Lower lobe of right lung (tissue), 2 donors: ENCODE data around the gene PAN3. TPM values are rescaled to one million over a fixed set of nuclear protein-coding genes. Genes with fewer than 3 reads are reported as not detected.

Experiments
- ATAC-seq, 2 donors: fragments of 200-7000 bp; cut with Tn5 transposase; one replicate each; pipeline ENCODE4 v1.9.1; 2020 to 2022; ENCODE audit warnings: mild to moderate bottlenecking in 2 of 2, moderate library complexity in 2 of 2
- DNase-seq: peaks from one replicate; pipeline ENCODE4 v3.0.0-alpha.2; 2020
- H3K27ac ChIP-seq: fragments of 200-600 bp; one replicate; pipeline ENCODE4 v1.8.0; 2022
- H3K27me3 ChIP-seq: fragments of 200-600 bp; one replicate; pipeline ENCODE4 v1.8.0; 2022; ENCODE audit warnings: low read depth
- H3K36me3 ChIP-seq: fragments of 200-600 bp; one replicate; pipeline ENCODE4 v1.8.0; 2022; ENCODE audit warnings: mild to moderate bottlenecking
- H3K4me1 ChIP-seq: fragments of 200-600 bp; one replicate; pipeline ENCODE4 v1.8.0; 2022
- H3K4me3 ChIP-seq: fragments of 200-600 bp; one replicate; pipeline ENCODE4 v1.8.0; 2022; ENCODE audit warnings: mild to moderate bottlenecking
- H3K9me3 ChIP-seq: fragments of 200-600 bp; one replicate; pipeline ENCODE4 v1.8.0; 2022
- intact Hi-C: fragments of 100-400 bp; cut with DNase I; formaldehyde crosslinking; loops from one replicate; pipeline ENCODE4 v1.11.0; 2022
- total RNA-seq: library from RNA; stranded (reverse); fragmentation: NEBNext Ultra II Directional; extraction: Animal tissue kit (Norgen Biotek cat#: 25700); gene quantifications from one replicate; pipeline ENCODE4 v1.2.1, GENCODE V29; 2021
- TF ChIP-seq, protein P1 (sequence below): fragments of 200-600 bp; IDR thresholded peaks from one replicate; pipeline ENCODE4 v1.8.0; 2022; ENCODE audit warnings: antibody characterized with exemption, mild to moderate bottlenecking
- donor health status: DM: no; HTN: yes; CAD: no; lungs with severe emphysema.

Gene PAN3
- total RNA-seq, 1 donor from 2014 or later: 36.2 TPM

DNA sequence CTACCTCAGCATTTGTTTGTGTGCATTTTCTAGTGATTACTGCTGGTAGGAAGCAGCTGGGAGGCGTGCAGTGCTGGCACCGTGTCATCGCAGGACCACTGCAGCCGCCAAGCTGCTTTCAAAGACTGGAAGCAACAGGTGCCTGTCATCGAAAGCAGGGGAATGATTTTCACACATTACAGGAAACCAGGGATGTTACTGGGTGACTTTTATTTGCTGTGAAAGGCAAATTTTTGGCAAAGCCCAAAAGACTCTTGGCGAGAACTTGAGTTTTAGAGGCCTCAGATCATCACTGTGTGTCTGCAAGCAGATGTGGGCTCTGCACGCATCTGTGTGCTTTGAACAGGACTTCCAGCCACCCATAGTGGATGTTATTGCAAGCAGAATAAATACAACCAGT lies 180.2 kb downstream of the PAN3 start:
- DNase-seq (no peak), ATAC-seq (no peak)
- intact Hi-C loops: no loop called here
- H3K27ac ChIP-seq: no peak overlapping the region
- H3K9me3 ChIP-seq: no peaks in the 10 kb centered on the region
- H3K4me1 ChIP-seq: peaks cover 10% of the 10 kb centered on the region
- no peaks in the 10 kb centered on the region for H3K36me3 ChIP-seq
- H3K4me3 ChIP-seq: no peak overlapping the region
- H3K27me3 ChIP-seq: no peaks in the 10 kb centered on the region
- TF ChIP-seq, protein P1, sequence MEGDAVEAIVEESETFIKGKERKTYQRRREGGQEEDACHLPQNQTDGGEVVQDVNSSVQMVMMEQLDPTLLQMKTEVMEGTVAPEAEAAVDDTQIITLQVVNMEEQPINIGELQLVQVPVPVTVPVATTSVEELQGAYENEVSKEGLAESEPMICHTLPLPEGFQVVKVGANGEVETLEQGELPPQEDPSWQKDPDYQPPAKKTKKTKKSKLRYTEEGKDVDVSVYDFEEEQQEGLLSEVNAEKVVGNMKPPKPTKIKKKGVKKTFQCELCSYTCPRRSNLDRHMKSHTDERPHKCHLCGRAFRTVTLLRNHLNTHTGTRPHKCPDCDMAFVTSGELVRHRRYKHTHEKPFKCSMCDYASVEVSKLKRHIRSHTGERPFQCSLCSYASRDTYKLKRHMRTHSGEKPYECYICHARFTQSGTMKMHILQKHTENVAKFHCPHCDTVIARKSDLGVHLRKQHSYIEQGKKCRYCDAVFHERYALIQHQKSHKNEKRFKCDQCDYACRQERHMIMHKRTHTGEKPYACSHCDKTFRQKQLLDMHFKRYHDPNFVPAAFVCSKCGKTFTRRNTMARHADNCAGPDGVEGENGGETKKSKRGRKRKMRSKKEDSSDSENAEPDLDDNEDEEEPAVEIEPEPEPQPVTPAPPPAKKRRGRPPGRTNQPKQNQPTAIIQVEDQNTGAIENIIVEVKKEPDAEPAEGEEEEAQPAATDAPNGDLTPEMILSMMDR: no peak

GRCh38 chr13:28319528-28319927 lies 181.2 kb downstream of the PAN3 start:
- H3K27me3 ChIP-seq: no peaks in the 10 kb centered on the region
- intact Hi-C loops: no loop called here
- H3K4me3 ChIP-seq: no peak overlapping the region
- ATAC-seq: no peak
- H3K4me1 ChIP-seq: peaks cover 16% of the 10 kb centered on the region
- no peaks in the 10 kb centered on the region for H3K36me3 ChIP-seq
- DNase-seq: no peak
- H3K27ac ChIP-seq: no peak overlapping the region
- TF ChIP-seq, protein P1: no peak
- H3K9me3 ChIP-seq: no peaks in the 10 kb centered on the region

DNA sequence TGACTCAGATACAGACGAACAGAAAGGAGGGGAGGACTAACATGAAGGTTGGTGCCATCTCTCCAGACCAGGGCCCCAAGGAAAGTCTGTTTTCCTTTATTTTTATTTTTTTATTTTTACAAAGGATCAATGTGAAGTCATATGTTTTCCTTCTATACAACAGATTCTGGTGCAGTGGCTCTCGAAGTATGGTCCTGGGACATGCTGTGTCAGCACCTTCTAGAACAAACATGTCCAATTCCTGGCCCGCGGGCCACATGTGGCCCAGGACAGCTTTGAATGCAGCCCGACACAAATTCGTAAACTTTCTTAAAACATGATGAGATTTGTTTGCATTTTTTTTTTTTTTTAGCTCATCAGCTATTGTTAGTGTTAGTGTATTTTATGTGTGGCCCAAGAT lies 181.9 kb downstream of the PAN3 start:
- no peak overlapping the region for H3K4me3 ChIP-seq
- H3K9me3 ChIP-seq: no peaks in the 10 kb centered on the region
- TF ChIP-seq, protein P1: no peak
- H3K27me3 ChIP-seq: no peaks in the 10 kb centered on the region
- intact Hi-C loops: no loop called here
- H3K4me1 ChIP-seq: peaks cover 20% of the 10 kb centered on the region
- ATAC-seq: no peak
- H3K36me3 ChIP-seq: no peaks in the 10 kb centered on the region
- H3K27ac ChIP-seq: no peak overlapping the region
- no peak for DNase-seq

DNA sequence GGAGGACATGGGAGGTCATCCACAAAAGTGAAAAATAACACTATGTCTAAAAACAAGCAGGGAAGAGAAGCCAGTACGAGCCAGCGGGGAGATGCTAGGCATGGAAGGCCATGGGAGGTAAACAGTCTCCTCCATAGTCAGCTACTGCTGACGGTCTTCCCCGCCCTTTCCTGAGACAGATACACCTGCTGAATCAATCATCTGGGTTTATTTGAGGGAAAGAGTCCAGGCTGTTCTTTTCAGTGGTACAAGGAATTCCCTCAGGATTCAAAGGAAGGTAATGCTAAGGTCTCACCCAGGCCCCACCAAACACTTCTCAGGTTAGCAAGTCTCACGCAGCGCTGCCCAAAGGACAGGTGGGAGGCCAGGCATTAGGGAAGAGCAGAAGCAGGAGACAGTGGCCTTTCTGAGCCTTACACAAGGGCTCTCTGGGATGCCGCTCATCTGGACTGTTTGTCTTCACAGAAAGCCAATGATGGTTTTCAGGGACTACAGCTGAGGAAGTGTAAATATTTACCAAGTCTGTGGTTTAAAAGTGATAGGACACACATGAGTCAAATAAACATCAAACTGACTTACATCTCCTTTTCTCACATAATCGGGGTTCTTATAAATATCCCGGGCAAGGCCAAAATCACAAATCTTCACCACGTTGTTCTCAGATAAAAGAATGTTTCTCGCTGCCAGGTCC lies 182.7 kb downstream of the PAN3 start:
- DNase-seq (no peak), ATAC-seq (no peak)
- Histone ChIP-seq H3K27me3 (no peaks in the 10 kb centered on the region), H3K4me1 (peaks cover 18% of the 10 kb centered on the region), H3K36me3 (no peaks in the 10 kb centered on the region), H3K27ac (no peak overlapping the region), H3K9me3 (no peaks in the 10 kb centered on the region), H3K4me3 (no peak overlapping the region)
- TF ChIP-seq, protein P1: no peak
- intact Hi-C loops: no loop called here

GRCh38 chr13:28321756-28322155 lies 183.4 kb downstream of the PAN3 start:
- Histone ChIP-seq H3K9me3 (no peaks in the 10 kb centered on the region), H3K27ac (no peak overlapping the region), H3K4me1 (peaks cover 14% of the 10 kb centered on the region), H3K27me3 (no peaks in the 10 kb centered on the region), H3K36me3 (no peaks in the 10 kb centered on the region), H3K4me3 (no peak overlapping the region)
- DNase-seq (no peak), ATAC-seq (no peak)
- intact Hi-C loops: no loop called here
- TF ChIP-seq, protein P1: no peak
